ENCODE results near the gene SCD5.

SCD5 gene

DNA sequence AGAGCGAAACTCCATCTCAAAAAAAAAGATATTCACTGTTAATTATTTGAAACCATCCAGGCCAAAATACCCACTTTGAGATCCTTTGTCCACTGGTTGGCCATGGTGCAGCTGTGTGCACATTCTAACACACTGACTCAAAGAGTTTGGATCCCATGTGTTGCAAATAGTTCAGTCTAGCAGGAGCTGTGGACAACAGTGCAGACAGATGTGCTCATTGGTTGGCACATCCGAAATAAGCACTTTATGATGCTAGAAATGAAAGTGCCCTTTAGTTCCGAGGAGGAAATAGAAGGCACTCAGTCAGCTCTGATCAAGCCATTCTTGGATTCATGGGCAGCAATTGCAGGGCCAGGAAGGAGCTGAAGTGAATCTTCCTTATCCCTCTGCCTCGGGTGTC, 173.8 kb downstream of the SCD5 start:
- no peak for DNase-seq

DNA sequence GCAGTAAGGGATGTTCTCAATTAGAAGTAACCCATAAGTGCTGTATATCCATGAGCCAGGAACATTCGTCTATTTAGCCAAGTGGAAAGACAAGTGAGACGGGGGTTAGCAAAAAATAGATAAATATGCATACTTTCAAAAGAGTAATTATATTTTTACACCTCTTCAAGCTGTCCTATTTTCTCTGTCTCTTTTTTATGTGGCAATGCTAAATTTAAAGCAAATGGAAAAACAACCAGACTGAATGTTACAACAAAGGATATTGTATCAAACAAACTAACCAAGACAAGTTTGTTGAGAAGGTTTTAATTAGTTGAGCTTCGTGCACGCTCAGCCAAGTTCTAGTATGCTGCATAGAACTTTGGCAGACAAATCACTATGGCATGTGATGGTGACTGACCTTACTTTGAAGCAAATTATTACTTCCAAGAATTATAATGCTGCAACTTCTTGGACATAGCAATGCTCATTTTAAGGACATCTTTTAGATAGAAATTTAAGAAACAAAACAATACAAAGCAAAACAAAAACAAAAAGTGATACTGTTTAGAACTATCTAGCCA, 175.4 kb downstream of the SCD5 start:
- DNase-seq, result no peak

DNA sequence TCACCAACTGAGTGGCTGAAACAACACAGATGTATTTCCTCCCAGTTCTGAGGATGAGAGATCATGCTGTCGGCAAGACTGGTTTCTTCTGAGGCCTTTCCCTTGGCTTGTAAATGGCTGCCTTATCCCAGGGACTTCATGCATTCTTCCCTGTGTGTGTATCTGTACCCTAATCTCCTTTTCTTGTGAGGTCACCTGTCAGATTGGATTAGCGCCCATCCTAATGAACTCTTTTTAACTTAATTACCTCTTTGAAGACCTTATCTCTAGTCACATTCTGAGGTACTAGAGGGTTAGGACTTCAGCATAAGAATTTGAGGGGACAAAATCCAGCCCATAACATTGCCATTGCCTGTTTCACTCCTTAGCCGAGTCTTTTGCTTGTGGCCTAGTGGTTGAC, 177.3 kb downstream of the SCD5 start:
- DNase-seq, result no peak

DNA sequence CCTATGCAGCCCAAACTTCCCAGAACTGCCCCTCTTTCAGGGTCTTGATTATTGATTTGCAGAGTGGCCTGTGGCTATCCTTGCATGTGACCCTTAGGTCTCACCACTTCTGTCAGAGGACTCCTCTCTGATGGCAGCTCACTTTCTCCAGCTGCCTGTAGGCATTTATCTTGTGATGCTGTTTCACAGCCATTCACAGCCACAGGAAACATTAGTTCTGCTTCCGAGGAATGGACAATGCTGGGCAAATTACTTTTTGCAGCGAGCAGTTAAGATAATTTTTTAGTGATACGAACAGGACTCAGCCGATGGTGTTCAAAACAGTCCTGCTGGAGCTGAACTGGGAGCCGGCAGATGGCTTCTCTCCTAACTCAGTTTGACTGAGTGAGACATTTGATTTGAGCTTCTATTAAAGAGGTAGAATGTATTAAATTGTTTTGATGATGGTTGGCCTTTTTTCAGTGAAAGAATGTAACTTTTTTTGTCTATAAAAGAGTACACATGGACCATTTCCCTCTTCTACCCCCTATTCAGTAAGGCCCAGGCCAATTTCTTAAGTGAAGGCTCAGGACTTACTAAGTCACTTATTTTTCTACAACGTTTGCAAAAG, 178.4 kb downstream of the SCD5 start:
- DNase-seq, result no peak

DNA sequence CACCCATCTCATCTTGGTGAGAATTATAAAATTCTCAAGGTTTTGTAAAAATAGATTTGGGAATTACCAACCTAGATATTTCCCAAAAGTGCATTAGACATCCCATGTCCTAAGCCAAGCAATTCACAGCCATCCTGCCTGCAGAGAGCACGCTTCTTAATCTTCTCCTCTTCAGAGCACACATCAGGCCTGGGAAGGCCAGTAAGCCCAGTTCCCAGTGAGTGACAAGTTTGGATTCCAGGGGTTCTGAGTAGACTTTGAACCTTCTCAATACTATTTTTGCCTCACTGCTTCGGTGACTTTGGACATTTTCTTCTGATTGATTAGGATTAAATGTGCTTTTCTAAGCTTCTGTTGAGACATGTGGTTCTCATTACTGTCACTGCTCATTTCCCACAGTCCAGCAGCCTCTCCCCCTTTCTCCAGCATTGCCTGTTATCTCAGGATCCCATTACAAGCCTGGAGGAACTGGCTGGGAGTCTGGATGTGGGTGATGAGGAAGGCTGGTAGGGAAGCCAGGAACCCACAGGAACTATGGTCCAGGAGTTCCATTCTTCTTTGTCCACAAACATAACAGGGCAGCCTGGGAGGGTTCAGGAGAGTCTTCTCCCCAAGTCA, 180.4 kb downstream of the SCD5 start:
- DNase-seq, result no peak

DNA sequence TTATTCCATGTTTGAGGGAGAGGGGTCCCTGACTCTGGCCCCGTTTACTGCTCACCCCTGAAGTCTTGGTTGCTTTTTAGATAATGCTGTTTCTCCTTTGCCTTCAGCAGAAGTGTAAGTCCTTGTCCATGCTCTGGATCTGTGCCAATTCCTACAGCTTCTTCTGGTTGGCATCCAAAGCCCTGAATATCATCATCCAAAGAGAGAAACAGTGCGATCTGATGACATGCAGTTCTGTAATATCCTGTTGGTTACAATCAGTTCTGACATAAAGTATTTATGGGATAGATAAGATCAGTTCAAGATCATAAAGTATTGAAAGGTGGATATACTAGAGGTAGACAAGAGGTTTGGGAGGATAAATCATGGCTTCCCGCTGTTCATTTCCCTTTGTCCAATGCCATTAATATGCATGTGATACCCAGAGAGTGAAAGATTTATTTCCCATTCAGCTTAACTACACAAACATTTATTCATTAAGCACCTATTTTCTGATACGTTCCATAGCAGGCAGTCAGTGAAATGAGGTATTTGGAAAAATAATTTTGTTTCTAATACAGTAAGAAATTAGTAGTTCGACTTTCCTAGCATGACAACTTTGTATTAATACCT, 183.7 kb downstream of the SCD5 start:
- DNase-seq, result no peak

DNA sequence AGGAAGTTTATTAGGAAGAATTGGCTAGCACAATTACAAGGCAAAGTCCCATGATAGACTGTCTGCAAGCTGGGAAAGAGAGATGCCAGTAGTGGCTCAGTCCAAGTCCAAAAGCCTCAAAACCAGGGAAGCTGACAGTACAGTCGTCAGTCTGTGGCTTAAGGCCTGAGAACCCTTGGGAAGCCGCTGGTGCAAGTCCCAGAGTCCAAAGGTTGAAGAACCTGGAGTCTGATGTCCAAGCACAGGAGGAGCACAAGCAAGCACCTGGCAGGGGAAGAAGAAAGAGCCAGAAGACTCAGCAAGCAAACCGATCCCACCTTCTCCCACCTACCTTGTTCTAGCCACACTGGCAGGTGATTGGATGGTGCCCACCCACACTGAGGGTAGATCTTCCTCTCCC, 185.5 kb downstream of the SCD5 start:
- no peak for DNase-seq

DNA sequence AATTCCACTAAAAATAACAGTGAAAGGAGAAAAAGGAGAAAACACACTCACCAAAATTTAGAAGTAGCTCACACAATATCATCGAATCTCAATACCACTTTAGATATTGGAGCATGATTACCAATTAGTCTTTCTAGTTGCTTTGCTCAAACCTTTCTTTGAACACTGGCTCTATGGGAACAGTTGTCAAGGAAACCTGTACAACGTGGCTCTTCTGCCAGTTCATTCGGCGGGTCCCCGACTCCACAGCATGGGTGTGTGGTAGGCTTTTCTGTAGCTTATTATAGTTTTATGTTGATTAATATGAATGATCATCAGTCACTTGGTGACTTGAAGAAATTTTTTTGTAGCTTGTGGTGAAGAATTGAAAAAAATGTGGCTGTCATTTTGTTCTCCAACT, 186.6 kb downstream of the SCD5 start:
- no peak for DNase-seq

DNA sequence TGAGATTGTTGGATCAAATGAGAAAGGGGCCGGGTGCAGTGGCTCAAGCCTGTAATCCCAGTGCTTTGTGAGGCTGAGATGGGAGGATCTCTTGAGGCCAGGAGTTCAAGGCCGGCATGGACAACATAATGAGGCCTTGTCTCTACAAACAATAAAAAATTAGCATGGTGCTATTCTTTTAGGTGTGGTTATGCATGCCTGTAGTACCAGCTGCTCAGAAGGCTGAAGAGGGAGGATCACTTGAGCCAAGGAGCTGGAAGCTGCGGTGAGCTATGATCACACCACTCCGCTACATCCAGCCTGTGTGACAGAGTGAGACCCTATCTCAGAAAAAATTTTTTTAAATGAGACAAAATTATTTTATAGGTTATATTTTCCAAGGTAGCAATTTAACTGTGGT, 187.1 kb downstream of the SCD5 start:
- DNase-seq, result no peak

DNA sequence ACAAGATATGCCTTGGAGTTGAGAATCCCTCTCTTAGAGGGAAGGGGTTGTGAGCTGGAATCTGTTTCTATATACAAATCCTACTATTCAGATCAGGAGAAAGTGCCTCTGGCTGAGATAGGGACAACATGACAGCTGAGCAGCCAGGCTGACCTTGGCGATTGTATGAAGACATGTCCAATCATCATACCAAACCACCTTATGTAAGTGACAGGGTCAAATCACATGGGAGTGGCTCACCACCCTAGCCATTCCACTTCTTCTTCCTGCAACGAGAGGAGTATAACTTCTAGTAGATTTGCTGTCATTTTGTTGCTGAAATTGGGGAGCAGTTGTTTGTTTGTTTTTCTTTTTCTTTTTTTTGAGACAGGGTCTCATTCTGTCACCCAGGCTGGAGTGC, 188.6 kb downstream of the SCD5 start:
- DNase-seq, result no peak

DNA sequence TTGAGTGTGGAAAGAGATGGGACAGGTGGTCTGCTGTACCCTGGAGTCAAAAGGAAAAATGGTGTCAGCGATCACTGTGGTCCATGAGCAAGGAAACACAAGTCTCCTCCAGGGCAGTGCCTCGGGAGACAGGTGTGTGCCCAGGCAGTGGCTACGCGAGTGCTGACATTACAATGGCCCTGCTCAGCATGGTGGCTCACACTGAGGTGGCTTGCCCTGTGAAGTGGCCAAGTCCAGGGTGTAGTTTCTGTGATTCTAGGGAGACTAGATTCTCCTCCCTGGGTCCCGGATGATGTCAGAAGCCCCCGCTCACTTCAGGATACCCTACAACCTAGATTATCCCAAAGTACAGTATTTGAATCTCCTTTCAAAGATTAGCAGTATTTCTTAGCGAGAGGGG, 192.0 kb downstream of the SCD5 start:
- DNase-seq, result no peak

DNA sequence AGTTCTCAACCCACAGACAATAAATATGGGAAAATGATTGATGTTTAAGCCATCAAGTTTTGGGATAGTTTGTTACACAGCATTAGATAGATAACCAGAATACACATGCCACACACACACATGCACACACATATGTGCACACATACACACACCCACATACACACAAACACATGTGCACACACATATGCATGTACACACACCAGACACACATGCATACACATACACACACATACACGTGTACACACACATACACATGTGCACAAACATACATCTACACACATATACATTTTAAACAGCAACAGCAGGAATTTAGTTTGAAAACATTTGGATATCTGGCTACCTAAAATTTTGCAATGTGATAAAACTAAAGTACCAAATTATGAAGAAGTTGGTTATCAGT, 194.1 kb downstream of the SCD5 start:
- DNase-seq, result no peak

DNA sequence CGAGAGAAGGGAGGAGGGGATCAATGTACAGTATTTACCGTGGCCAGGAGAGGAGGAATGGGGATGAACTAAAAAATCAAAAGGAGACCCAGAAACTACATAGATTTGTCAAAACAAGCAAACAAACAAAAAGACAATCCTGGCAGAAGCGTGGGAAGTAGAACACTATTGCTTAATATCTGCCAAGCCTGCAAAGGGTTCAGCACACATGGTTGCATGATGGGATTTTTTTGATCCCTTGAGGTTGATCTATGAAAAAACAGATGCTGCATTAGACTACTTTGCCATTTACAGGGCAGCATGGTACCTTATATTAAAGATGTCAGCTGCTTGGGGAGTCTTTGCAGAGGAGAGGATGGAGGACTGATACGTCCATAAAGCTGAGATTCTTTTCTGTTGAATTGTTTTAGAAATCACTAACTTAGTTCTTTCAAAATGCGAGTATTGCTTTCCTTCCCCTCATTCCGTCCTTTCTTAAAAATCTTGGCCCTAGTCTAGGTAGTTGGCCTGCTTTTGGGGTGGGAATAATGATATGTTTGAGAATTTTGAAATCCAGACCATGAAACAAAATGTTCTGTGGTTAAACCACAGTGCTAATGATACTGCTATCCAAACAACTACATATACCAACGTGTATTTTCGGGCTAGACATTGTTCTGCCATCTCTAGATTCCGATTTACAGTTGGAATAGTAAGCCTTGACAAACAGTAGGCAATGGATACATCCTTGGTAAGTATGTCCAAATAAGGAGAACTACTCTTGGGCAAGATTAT, 197.2 kb downstream of the SCD5 start:
- no peak for DNase-seq

DNA sequence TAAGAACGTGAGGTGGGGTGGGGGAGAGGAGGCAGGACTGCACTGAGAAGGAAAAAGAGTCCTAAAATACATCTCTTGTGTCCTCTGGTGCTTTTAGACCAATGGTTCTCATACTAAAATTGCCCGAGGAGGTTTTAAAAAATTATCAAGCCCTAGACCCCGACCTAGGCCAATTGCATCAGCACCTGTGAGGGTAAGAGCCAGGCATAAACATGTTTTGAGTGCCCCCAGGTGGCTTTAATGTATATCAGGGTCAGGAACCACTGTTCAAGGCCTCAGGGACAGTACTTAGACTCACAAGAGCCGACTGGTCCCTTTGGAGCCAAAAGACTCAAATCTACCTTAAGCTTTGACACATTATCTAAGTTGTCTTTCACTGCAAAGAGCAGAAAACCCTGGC, 199.3 kb downstream of the SCD5 start:
- DNase-seq, result no peak

DNA sequence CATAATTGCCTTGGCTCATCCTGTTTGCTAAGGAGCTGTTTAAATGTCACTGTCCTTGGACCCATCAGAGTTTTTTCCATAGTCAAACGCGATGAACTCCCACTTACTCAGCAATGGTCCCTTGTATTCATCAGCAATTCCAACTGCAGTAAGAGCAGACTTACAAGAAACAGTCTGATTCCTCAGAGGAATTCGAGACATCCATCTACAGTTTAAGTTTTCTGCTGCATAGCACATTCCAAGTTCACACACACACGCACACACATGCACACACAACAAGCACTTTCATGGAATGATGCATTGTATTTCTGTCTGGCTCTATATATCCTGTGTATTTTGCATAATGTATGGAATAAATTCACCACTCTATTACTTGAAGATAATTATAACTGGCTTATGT, 204.1 kb downstream of the SCD5 start:
- DNase-seq, result no peak

DNA sequence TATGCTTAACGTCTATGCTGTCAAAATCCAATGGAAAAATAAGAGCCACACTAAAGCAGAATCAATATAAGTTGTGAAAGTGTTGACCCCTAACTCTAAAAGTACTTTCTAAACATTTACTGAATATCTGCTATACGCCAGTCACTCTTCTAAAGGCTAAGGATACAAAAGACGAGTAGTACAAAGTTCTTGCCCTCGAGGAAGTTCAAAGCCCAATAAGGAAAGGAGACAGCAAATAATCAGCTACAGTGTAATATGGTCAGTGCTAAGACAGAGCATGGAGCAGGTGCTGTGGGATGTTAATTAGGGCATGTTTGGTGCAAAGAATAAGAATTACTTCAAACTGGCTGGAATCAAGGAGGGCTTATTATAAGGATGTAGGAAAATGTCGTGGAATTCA, 205.2 kb downstream of the SCD5 start:
- DNase-seq, result no peak

DNA sequence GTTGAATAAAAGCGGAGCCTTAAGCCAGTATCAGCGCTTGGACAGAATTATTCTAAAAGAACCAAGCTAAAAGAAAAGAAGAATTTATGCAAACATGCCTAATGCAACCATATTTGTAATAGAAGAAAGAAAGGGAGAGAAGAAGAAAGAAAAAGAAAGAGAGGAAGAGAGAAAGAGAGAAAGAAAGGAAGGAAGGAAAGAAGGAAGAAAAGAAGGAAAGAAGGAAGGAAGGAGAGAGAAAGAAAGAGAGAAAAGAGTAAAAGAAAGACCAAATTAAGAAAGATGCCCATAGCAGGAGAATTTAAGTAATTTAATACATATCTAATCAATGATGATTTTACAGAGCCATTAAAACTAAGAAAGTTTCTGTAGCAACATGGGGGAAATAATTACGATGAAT, 206.0 kb downstream of the SCD5 start:
- DNase-seq, result no peak

DNA sequence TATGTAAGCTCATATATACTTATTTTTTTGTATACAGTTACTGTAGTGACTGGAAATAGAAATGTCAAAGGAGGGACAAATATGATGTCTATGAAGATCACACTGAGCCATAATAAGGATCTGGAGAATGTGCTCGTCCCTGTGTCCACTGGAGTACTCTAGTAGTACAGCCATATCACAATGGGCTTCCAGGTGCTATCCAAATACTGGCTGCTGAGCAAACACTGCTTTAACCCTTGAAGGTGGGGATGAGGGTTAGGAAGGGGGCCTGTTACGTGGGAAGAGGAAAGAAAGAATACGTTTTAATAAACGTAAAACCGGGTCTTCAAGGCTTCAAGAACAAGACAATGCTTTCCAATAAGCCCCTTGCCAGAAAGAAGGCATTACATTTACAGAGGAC, 207.0 kb downstream of the SCD5 start:
- no peak for DNase-seq

DNA sequence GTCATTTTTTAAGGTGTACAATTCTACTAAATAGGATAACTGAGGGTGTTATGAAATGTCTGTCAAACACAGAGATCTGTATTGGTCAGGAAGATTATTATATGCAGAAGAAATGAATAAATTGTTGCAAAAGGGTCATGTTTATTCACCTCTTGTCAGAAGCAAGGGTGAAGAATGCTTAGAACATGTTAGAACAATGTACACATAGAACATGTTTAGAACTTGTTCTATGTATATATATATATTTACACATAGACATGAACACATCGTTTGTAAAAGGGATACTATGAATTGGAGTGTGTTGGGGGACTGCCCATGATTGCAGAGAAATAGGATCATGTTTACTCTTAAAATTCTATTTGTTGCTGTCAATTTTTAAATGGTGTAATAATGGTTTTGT, 208.8 kb downstream of the SCD5 start:
- no peak for DNase-seq

DNA sequence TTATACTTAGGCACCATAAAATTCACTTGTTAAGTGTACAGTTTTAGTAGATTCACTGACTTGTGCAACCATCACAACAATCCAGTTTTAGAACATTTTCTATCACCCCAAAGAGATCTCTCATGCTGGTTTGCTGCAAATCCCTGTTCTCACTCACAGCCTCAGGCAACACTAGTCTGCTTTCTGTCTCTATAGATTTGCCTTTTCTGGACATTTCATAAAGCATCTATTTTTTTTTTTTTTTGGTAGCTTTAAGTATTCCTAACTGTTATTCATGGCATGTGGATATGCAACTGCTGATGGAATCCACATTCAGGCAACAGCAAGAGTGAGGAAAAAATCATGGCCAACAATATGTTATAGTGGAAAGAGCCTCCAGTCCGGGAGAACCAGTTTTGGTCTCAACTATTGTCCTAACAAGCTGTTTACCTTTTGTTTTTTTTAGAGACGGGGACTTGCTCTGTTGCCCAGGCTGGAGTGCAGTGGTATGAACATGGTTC, 209.8 kb downstream of the SCD5 start:
- no peak for DNase-seq

DNA sequence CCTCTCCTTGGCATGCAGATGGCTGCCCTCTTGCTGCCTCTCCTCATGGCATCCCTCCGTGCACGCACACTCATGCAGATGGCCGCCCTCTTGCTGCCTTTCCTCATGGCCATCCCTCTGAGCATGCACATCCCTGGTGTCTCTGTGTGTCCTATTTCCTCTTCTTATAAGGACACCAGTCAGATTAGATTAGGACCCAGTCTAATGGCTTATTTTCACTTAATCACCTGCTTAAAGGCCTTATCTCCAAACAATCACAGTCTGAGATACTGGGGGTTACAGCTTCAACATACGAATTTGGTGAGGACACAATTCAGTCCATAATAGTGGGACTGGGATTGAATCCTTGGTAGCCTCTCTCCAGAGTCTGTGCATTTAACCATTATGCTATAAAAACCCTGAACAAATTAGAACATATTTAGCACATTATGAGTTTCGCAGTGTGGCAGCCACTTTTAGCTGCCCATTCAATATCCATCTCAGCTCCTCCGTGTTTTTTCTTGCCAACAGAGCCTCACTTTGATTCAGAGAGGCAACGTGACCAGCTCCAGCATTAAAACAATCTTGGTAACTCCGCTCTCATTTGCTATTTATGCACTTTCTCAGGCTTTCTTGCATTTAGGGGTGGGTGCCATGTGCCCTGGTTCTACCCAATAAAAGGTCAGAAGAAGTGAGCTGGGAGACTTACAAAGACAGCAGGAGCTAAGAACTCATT, 210.6 kb downstream of the SCD5 start:
- no peak for DNase-seq

DNA sequence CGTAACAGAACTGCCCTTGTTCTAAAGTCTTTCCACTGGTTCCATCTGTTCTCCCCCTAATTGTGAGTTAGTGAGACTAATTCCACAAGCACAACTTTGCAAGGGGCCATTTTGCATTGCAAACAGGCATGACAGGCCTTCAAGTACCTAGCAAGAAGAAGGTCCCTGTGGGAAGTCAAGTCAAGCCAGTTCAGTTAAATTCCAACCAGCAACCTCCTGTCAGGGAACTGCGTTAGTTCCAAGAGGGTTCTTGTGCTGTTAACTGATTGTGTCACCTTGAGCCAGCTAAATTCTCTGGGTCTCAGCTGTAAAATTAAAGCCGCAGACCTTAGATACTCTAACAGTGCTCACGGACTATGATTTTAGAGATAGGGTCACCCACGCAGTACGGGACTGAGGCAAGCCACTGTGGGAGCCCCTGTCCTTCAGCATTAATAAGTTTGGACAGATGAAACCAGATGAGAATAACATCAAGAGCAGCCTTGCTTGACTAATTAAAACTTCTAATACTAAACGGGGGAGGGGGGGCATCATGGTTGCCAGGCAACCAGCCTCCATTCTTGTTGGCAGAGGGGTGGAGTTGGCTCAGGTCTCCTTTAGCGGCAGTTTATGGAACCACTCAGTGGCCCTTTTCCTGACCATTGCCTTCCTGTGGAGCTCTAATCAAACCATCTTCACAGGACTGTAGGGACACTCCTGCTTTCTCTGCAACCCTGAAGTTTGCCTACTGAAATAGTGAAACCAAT, 212.7 kb downstream of the SCD5 start:
- DNase-seq, result no peak

Measured in activated CD4-positive, CD25-positive, alpha-beta regulatory T cell (primary cell).